ENCODE results near the gene CILP2.

The CILP2 gene

GRCh38 chr19:19517235-19517619, 20.8 kb upstream of the CILP2 start:
- TF ChIP-seq, protein P1, sequence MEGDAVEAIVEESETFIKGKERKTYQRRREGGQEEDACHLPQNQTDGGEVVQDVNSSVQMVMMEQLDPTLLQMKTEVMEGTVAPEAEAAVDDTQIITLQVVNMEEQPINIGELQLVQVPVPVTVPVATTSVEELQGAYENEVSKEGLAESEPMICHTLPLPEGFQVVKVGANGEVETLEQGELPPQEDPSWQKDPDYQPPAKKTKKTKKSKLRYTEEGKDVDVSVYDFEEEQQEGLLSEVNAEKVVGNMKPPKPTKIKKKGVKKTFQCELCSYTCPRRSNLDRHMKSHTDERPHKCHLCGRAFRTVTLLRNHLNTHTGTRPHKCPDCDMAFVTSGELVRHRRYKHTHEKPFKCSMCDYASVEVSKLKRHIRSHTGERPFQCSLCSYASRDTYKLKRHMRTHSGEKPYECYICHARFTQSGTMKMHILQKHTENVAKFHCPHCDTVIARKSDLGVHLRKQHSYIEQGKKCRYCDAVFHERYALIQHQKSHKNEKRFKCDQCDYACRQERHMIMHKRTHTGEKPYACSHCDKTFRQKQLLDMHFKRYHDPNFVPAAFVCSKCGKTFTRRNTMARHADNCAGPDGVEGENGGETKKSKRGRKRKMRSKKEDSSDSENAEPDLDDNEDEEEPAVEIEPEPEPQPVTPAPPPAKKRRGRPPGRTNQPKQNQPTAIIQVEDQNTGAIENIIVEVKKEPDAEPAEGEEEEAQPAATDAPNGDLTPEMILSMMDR (IDR thresholded peaks at IDR 0.05; ENCODE audit: low read depth, low read length) = no peak

GRCh38 chr19:19520989-19521388, 17.1 kb upstream of the CILP2 start:
- no peak for DNase-seq (ENCODE audit: extremely low read depth, low read depth)
- TF ChIP-seq, protein P1 (IDR thresholded peaks at IDR 0.05; ENCODE audit: low read depth, low read length) = no peak

More at GRCh38 chr19:19517235-19517619, 20.8 kb upstream of the CILP2 start:
- no peak for DNase-seq (ENCODE audit: extremely low read depth, low read depth)

GRCh38 chr19:19523177-19523576, 14.9 kb upstream of the CILP2 start:
- DNase-seq (ENCODE audit: extremely low read depth, low read depth) = no peak
- TF ChIP-seq, protein P1 (IDR thresholded peaks at IDR 0.05; ENCODE audit: low read depth, low read length) = no peak

DNA sequence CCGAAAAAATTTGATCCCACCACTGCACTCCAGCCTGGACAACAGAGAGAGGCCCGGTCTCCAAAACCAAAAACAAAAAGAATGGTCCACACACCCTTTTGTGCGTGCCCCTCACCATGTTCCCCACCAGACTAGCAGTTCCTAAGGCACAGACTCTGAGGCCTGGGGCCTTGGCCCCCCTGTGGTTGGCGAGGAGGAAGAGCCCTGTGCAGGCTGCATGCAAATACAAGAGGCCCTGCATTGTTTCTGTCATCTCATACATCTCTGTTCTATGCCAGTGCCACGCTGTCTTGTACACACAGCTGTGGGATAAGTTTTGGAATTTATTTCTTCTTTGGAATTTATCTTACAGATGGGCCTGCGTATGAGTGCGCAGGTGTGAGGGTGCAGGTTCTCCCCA, 14.0 kb upstream of the CILP2 start:
- TF ChIP-seq, protein P1 (IDR thresholded peaks at IDR 0.05; ENCODE audit: low read depth, low read length) = no peak
- no peak for DNase-seq (ENCODE audit: extremely low read depth, low read depth)

GRCh38 chr19:19525611-19526380, 12.3 kb upstream of the CILP2 start:
- DNase-seq (ENCODE audit: extremely low read depth, low read depth) = no peak

GRCh38 chr19:19526581-19527370, 11.3 kb upstream of the CILP2 start:
- TF ChIP-seq, protein P1 (IDR thresholded peaks at IDR 0.05; ENCODE audit: low read depth, low read length) = no peak
- DNase-seq (ENCODE audit: extremely low read depth, low read depth) = no peak

More at GRCh38 chr19:19525611-19526380, 12.3 kb upstream of the CILP2 start:
- TF ChIP-seq, protein P1 (IDR thresholded peaks at IDR 0.05; ENCODE audit: low read depth, low read length) = no peak

- TF ChIP-seq, protein P1 (IDR thresholded peaks at IDR 0.05; ENCODE audit: low read depth, low read length) = no peak
- no peak for DNase-seq (ENCODE audit: extremely low read depth, low read depth)
Observed at GRCh38 chr19:19527371-19527656, 10.8 kb upstream of the CILP2 start.
